Stimulated activated naive CD4-positive, alpha-beta T cell (primary cell): ENCODE measurements around the gene FRMD5.
A peak's percentile ranks its signal among the peaks of the same experiment; 100 is the strongest.

Source experiments
- DNase-seq, 6 experiments: peaks; one replicate each; lab custom pipeline; 2025; lab: John Stamatoyannopoulos, UW

The FRMD5 gene

GRCh38 chr15:43927203-43927602 lies 267.9 kb downstream of the FRMD5 start:
- DNase-seq: no peak

GRCh38 chr15:43923553-43923952 lies 271.5 kb downstream of the FRMD5 start:
- no peak for DNase-seq

DNA sequence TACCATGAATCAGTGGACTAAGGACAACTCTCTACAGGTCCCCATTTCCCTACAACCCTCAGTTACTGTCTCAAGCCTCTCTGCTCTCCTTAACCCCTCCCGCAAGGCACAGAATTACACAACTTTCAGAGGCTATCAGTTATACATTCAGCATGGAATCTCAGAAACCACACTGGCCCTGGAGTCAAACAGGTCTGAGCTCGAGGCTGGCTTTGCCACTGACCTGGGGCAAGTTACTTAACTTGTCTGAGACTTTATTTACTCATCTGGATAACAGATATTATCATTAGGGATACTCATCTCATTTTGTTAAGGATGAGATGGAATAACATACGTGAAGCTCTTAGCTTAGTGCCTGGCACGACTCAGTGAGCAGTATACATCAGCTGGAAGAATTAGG lies 273.1 kb downstream of the FRMD5 start:
- DNase-seq: no peak

DNA sequence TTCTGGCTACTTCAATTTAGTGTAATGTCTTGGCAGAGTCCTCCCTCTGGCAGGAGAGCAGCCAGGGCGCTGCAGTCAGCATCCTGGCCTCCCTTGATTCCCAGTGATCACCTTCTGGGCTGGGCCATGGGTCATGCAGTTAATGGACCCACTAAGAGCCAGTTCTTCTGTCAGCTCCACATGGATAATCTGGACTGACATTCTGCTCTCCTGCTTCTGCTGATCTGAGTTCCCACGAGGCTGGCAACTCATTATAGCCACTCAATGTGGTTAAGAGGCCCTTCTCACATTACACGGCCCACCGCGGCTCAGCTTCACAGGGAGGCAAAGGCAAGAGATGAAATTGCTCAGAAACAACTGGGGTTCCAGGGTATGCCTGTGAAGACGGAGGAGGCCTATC lies 274.3 kb downstream of the FRMD5 start:
- no peak for DNase-seq

DNA sequence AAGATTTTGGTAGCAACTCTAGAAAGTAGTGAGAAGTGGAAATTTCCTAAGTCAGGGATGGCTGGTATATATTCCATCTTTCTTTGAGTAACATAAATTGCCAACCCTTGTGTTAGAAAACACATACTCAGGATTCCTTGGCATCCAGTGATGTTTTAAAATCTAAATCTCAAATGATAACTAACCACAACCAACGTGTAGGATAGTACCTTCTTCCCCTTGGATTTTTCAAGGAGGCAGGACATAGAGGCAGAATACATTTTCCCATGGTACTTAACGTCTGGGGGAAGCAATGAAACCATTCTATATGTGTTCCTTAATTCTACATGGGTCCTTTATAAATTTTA lies 274.8 kb downstream of the FRMD5 start:
- DNase-seq: no peak

- DNase-seq: no peak
These were observed 275.4 kb downstream of the FRMD5 start for GRCh38 chr15:43919540-43920253.

DNA sequence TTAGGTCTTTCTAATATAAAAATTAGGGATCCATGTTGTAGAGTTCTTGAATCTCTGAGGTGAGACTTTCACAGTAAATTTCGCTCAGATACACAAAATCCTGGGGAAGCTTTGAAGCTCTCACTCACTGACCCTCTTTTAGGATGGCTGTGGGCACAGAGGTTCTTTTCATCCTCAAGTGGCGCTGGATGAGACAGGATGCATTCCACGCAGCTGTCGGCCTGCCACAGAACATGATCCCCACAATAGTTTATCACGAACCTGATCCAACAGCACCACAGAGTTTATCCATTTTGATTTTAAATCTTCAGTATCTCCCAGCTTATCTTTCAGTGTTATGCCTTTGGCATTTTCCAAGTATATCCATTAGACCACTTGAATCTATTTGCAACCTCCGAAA lies 276.4 kb downstream of the FRMD5 start:
- no peak for DNase-seq

GRCh38 chr15:43916326-43916660 lies 278.8 kb downstream of the FRMD5 start:
- DNase-seq: no peak

DNA sequence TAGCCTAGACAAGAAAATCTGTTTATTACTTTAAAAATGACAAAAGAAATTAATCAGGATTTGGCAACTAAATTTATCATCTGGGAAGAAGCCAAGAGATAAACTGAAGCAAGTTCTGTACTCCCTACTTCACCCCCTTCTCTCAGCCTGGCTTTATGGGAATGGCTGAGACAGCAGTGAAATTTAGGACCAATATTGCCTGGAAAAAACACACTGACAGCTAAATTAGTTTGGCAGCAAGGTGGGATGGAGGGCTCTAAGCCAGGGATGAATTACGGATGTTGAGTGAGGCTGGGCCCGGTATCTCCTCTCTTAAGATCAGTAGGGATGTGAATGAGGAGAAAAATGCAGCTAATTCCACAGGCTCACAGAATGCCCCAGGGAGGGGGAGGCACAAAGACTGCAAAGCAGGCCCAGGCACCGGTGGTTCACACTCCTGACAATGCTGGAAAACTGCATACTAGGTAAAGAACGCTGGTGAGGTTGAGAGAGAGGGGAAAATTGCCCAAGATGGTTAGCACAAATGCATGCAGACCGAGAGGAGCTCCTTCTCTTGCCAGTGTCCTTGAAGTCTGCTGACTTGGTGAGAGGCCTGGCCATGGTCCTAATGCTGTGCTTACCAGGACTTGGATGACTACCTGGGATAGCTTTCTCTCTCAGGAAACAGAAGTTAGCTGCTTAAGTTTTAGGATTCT lies 279.3 kb downstream of the FRMD5 start:
- no peak for DNase-seq

DNA sequence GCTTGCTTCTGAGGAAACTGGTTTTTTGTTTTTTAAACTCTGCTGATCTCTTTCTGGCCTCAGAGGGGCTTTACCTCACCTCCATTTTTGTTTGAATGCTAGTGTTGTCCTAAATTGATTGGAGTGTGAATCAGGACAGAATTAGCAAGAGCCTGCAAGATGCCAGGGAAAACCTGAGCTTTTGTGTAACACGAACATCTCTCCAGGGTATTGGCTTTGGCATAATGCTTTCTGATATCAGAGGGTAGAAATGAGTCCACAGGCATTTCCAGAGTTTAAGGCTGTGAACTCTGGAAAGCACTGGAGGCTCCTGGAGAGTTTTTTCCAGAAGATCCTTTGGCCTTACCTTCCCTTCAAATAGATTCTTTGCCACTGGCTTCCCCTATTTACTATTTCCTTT lies 281.1 kb downstream of the FRMD5 start:
- no peak for DNase-seq

- no peak for DNase-seq
These were observed 281.9 kb downstream of the FRMD5 start for GRCh38 chr15:43913026-43913780.

GRCh38 chr15:43912208-43912607 lies 282.9 kb downstream of the FRMD5 start:
- DNase-seq: no peak

DNA sequence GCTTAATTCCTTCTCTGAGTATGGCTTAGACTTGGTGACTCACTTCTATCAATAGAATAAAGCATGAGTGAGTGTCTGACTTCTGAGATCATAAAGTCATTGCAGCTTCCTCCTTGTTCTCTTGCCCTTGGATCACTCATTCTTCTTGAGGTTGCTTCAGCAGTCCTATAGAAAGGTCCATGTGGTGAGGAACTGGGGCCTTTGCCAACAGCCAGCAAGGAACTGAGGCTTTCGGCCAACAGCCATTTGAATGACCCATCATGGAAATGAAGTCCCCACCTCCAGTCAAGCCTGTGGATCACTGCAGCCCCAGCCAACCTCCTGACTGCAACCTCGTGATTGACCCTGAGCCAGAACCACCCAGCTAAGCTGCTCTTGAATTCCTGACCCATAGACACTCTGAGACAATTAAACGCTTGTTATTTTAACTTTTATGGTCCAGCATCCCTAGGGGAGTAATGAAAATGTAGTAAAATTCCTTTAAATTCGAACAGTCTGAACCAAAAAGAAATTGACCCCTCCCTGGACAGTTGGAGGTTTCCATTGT lies 283.8 kb downstream of the FRMD5 start:
- DNase-seq: no peak

DNA sequence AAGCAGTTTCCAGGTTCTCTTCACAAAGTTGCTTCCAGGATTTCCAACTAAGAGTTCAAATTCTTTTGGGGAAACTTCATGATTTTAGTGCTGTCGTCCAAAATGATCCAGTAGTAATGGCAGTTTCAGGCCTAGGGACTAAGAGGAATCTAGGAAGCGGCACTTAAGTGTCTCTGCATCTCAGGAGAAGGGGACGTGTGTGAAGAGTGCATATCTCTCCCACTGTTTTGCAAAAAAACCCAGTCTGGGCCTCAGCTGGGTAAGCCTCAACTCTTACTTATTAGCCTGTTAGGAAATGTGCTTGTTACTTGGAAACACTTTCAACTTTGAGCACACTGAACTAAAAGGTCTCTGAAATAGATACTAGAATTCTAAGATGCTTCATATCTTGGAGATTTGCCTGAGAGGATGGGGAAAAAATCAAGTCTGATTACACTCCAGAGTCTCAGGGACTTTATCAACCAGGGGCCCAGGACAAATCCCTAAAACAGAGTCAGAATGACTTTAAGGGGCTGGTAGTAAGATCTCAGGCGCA lies 286.5 kb downstream of the FRMD5 start:
- no peak for DNase-seq

DNA sequence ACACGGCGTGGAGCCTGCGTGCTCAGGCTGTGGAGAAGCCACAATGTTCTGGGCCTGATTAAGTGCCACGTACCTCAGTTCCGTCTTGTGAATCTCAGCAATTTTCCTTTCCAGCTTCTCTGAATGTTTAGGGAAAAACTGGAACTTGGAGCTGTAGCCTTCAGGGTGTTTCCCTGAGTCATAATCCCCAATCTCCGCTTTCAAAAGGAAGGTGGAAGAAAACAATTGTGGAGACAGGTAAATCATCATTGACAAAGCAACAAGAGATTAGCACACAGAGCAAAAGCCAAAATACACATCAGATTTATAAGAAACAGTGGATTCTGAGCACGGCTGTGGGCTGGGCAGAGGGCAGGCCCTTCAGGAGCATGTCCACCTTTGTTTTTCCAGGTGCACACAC lies 289.3 kb downstream of the FRMD5 start:
- no peak for DNase-seq

GRCh38 chr15:43903864-43904290 lies 291.2 kb downstream of the FRMD5 start:
- peak; percentile 0 to 46 (median 7) for DNase-seq

- no peak for DNase-seq
These were observed 293.6 kb downstream of the FRMD5 start for GRCh38 chr15:43901495-43901894.

DNA sequence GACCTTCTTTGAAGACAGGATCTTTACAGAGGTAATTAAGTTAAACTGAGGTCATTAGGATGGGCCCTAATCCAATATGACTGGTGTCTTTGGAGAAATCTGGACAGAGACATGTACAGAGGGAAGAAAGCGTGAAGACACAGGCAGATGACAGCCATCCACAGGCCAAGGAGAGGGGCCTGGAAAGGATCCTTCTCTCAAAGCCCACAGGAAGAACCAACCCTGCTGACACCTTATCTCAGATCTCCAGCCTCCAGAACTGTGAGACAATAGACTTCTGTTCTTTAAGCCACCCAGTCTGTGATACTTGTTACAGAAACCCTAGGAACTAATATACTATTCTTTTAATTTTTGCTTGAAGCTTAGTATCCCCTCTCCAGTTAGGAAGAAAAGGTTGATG lies 294.1 kb downstream of the FRMD5 start:
- no peak for DNase-seq

GRCh38 chr15:43899928-43900327 lies 295.1 kb downstream of the FRMD5 start:
- no peak for DNase-seq

GRCh38 chr15:43898891-43899290 lies 296.2 kb downstream of the FRMD5 start:
- no peak for DNase-seq

DNA sequence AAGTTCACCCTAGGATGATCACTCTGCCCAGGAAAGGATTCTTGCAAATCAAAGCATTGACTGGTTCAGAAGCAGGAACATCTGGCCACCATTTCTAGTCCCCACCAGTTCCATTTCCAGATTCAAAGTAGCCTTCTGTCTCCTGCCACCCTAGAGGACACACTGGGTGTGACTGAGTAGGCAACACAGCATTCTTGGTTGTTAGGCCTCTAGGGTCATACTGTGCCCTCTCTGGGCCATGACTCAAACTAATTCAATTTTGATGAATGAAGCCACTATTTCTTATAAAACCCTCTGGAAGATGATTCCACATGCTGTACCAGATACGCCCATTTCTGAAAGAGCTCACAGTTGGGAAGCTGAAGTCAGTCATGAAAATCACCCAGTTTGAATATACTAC lies 298.5 kb downstream of the FRMD5 start:
- no peak for DNase-seq

DNA sequence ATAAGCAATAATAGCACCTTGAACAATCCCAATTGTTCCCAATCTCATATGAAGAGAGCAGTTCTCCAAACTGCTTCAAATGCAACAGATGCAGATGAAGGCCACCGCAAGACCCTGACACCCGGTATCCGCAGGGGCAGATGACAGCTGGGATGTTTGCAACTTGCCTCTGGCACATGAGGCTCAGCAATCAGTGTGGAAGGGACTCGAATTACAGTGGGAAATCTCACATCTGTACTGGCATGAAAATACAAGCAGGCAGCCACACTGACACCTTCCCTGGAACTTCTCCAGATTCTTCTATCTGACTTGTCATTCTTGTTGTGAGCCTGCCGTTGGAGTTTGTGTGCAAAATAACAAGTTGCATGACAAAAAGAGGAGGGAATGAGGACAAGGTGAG lies 299.5 kb downstream of the FRMD5 start:
- no peak for DNase-seq

- no peak for DNase-seq
These were observed 301.1 kb downstream of the FRMD5 start for GRCh38 chr15:43893956-43894355.
